H9 (cell line): ENCODE measurements around the gene MYBBP1A. TPM values are rescaled to one million over a fixed set of nuclear protein-coding genes. Genes with fewer than 3 reads are reported as not detected.
"Not testable (repeated sequence)": the region's sequence is repeated elsewhere in the genome, so short reads cannot be mapped to it uniquely, and the experiment has no call there.

Experiments used
- DNase-seq: peaks from one replicate; pipeline ENCODE4 v3.0.0-alpha.2; 2017
- H2AFZ ChIP-seq: one replicate; pipeline ENCODE4 v1.6.1; 2013; ENCODE audit warnings: mild to moderate bottlenecking, low read length, control low read depth, moderate library complexity
- H2AK5ac ChIP-seq: 2 replicates; pipeline ENCODE4 v1.6.1; 2013; ENCODE audit warnings: low read length, control low read depth, mixed read lengths; ENCODE audit not compliant: insufficient read length
- H2BK120ac ChIP-seq: one replicate; pipeline ENCODE4 v1.6.1; 2013; ENCODE audit warnings: low read depth, mild to moderate bottlenecking, low read length, control low read depth, inconsistent platforms; ENCODE audit not compliant: poor library complexity, severe bottlenecking
- H2BK12ac ChIP-seq: 2 replicates; pipeline ENCODE4 v1.6.1; 2013; ENCODE audit warnings: low read length, control low read depth, mixed read lengths, low read depth; ENCODE audit not compliant: insufficient read length
- H2BK15ac ChIP-seq: 2 replicates; pipeline ENCODE4 v1.6.1; 2013; ENCODE audit warnings: low read depth, low read length, control low read depth
- H2BK20ac ChIP-seq: one replicate; pipeline ENCODE4 v1.6.1; 2013; ENCODE audit warnings: low read depth, mild to moderate bottlenecking, low read length, control low read depth, inconsistent platforms; ENCODE audit not compliant: poor library complexity, severe bottlenecking
- H2BK5ac ChIP-seq: 2 replicates; pipeline ENCODE4 v1.6.1; 2013; ENCODE audit warnings: low read length, control low read depth, mixed read lengths; ENCODE audit not compliant: insufficient read length
- H3K14ac ChIP-seq: 2 replicates; pipeline ENCODE4 v1.6.1; 2013; ENCODE audit warnings: low read length, control low read depth; ENCODE audit not compliant: insufficient read depth
- H3K18ac ChIP-seq: 2 replicates; pipeline ENCODE4 v1.6.1; 2013; ENCODE audit warnings: low read depth, mild to moderate bottlenecking, mixed read lengths, low read length, control low read depth; ENCODE audit not compliant: insufficient read length
- H3K23ac ChIP-seq: 2 replicates; pipeline ENCODE4 v1.6.1; 2013; ENCODE audit warnings: low read length, control low read depth, mixed read lengths, low read depth; ENCODE audit not compliant: insufficient read length
- H3K23me2 ChIP-seq: 2 replicates; pipeline ENCODE4 v1.6.1; 2013; ENCODE audit warnings: low read depth, mild to moderate bottlenecking, mixed read lengths, low read length, control low read depth; ENCODE audit not compliant: insufficient read length, poor library complexity, severe bottlenecking
- H3K27ac ChIP-seq: 2 replicates; pipeline ENCODE4 v1.5.1; 2013; ENCODE audit warnings: low read length, control low read depth, mixed read lengths, low read depth; ENCODE audit not compliant: insufficient read length
- H3K27me3 ChIP-seq: 2 replicates; pipeline ENCODE4 v1.6.1; 2013; ENCODE audit warnings: low read length, control low read depth, inconsistent platforms; ENCODE audit not compliant: insufficient read depth
- H3K4ac ChIP-seq: 2 replicates; pipeline ENCODE4 v1.6.1; 2013; ENCODE audit warnings: low read depth, mild to moderate bottlenecking, control low read depth, inconsistent platforms, low read length, moderate library complexity
- H3K4me1 ChIP-seq: 2 replicates; pipeline ENCODE4 v1.6.1; 2013; ENCODE audit warnings: low read length, control low read depth, inconsistent platforms; ENCODE audit not compliant: insufficient read depth
- H3K4me2 ChIP-seq: 2 replicates; pipeline ENCODE4 v1.6.1; 2013; ENCODE audit warnings: low read length, control low read depth, mixed read lengths; ENCODE audit not compliant: insufficient read length, insufficient read depth
- H3K56ac ChIP-seq: 2 replicates; pipeline ENCODE4 v1.6.1; 2013; ENCODE audit warnings: low read depth, mild to moderate bottlenecking, mixed read lengths, low read length, control low read depth; ENCODE audit not compliant: insufficient read length
- H3K79me1 ChIP-seq: 2 replicates; pipeline ENCODE4 v1.6.1; 2013; ENCODE audit warnings: low read depth, mild to moderate bottlenecking, moderate library complexity, low read length, control low read depth, inconsistent platforms; ENCODE audit not compliant: insufficient read depth, poor library complexity, severe bottlenecking
- H3K79me2 ChIP-seq: 2 replicates; pipeline ENCODE4 v1.6.1; 2013; ENCODE audit warnings: low read length, control low read depth, inconsistent platforms; ENCODE audit not compliant: insufficient read depth
- H3K9ac ChIP-seq: 2 replicates; pipeline ENCODE4 v1.6.1; 2013; ENCODE audit warnings: low read length, control low read depth, mixed read lengths; ENCODE audit not compliant: insufficient read length; ENCODE audit errors: extremely low read depth
- H3K9me3 ChIP-seq: one replicate; pipeline ENCODE4 v1.6.1; 2013; ENCODE audit warnings: low read depth, low read length, inconsistent platforms; ENCODE audit not compliant: control insufficient read depth
- H3T11ph ChIP-seq: one replicate; pipeline ENCODE4 v1.6.1; 2013; ENCODE audit warnings: mild to moderate bottlenecking, low read length, control low read depth, inconsistent platforms
- H4K20me1 ChIP-seq: one replicate; pipeline ENCODE4 v1.6.1; 2013; ENCODE audit not compliant: control insufficient read depth, insufficient read length, insufficient read depth
- H4K5ac ChIP-seq: 2 replicates; pipeline ENCODE4 v1.6.1; 2013; ENCODE audit warnings: low read depth, mild to moderate bottlenecking, mixed read lengths, low read length, control low read depth; ENCODE audit not compliant: insufficient read length
- H4K8ac ChIP-seq: replicated peaks from 2 replicates; pipeline ENCODE4 v1.6.1; 2013; ENCODE audit warnings: low read length, control low read depth, mixed read lengths, low read depth; ENCODE audit not compliant: insufficient read length
- H4K91ac ChIP-seq: 2 replicates; pipeline ENCODE4 v1.6.1; 2013; ENCODE audit warnings: low read depth, mild to moderate bottlenecking, moderate library complexity, mixed read lengths, low read length, control low read depth; ENCODE audit not compliant: insufficient read length
- H3K27ac Mint-ChIP-seq, 3 experiments: 2 replicates in 2 of 3; 3 replicates in 1 of 3; pipeline ENCODE4 v1.8.0; 2020 to 2021; ENCODE audit warnings: mixed read lengths in 3 of 3, mild to moderate bottlenecking in 1 of 3, moderate library complexity in 1 of 3
- H3K27me3 Mint-ChIP-seq: 2 replicates; pipeline ENCODE4 v1.8.0; 2021; ENCODE audit warnings: low read depth, mild to moderate bottlenecking, moderate library complexity, mixed read lengths
- H3K36me3 Mint-ChIP-seq, 3 experiments: 2 replicates in 2 of 3; 3 replicates in 1 of 3; pipeline ENCODE4 v1.8.0; 2020 to 2021; ENCODE audit warnings: low read depth in 3 of 3, mixed read lengths in 3 of 3; ENCODE audit not compliant: insufficient read depth in 1 of 3
- H3K4me1 Mint-ChIP-seq, 2 experiments: 2 replicates each; pipeline ENCODE4 v1.8.0; 2020; ENCODE audit warnings: mixed read lengths in 2 of 2
- H3K4me3 Mint-ChIP-seq, 2 experiments: 2 replicates in 1 of 2; 3 replicates in 1 of 2; pipeline ENCODE4 v1.8.0; 2020 to 2021; ENCODE audit warnings: mild to moderate bottlenecking in 2 of 2, mixed read lengths in 2 of 2, moderate library complexity in 1 of 2
- H3K9me3 Mint-ChIP-seq, 2 experiments: 2 replicates in 1 of 2; 3 replicates in 1 of 2; pipeline ENCODE4 v1.8.0; 2020; ENCODE audit warnings: mild to moderate bottlenecking in 2 of 2, mixed read lengths in 2 of 2, moderate library complexity in 1 of 2
- WGBS: extraction: QIAGEN DNeasy Blood & Tissue Kit; methylation state at CpG from one replicate; pipeline ENCODE4 v1.1.7; 2013; ENCODE audit warnings: missing lambda C conversion rate, low lambda C conversion rate, mixed read lengths; ENCODE audit not compliant: insufficient read length; ENCODE audit errors: extremely low coverage; 5-methylcytosine and 5-hydroxymethylcytosine counted together
- total RNA-seq: library from RNA; stranded (reverse); gene quantifications from 2 replicates; pipeline ENCODE4 v1.2.1, GENCODE V29; 2021
- TF ChIP-seq, protein P1 (sequence below): fragments of 200-600 bp; sonication (generic); conservative IDR thresholded peaks from 3 replicates; pipeline ENCODE4 v1.8.0; 2021; ENCODE audit warnings: antibody characterized with exemption, mild to moderate bottlenecking

The MYBBP1A gene
- total RNA-seq, 1 experiment from 2014 or later = 181 TPM

DNA sequence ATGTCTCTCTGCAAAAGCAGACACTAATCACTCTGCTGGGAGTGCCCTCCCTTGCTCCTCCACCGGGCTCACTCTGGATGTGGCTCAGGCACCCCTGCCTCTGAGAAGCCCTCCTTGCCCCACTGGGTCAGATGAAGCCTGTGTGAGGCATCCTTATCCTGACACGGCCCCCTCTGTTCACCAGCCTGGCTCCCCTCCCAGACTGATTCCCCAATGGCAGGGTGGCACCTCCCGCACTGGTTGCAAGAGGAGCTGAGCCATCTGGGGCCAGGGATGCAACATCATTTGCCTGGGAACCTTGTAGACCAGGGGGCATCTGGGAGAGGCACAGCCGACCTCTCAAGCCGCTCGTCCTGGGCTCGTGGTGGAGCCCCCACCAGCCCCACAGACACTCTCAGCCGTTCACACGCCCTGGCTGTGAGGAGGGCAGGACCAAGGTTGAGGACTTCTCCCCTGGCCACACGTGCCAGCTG, 35.8 kb upstream of the MYBBP1A start:
- Histone ChIP-seq H3K4ac (no peak overlapping the region), H4K5ac (no peak overlapping the region), H4K91ac (no peak overlapping the region), H4K8ac (no peak overlapping the region), H2BK20ac (no peak overlapping the region), H2AK5ac (no peak overlapping the region), H3K9ac (no peak overlapping the region), H3K23me2 (no peaks in the 10 kb centered on the region), H3K18ac (no peak overlapping the region), H3K4me1 (no peaks in the 10 kb centered on the region), H3K79me2 (no peaks in the 10 kb centered on the region), H4K20me1 (peaks cover 2% of the 10 kb centered on the region), H3K9me3 (no peaks in the 10 kb centered on the region), H2BK15ac (no peak overlapping the region), H3K27me3 (no peaks in the 10 kb centered on the region; the same call in 1 of the 2 replicates), H2BK5ac (no peak overlapping the region), H3K23ac (no peak overlapping the region), H3T11ph (no peak overlapping the region), H2AFZ (no peak overlapping the region), H3K27ac (no peak overlapping the region), H3K56ac (no peak overlapping the region), H2BK12ac (no peak overlapping the region), H3K79me1 (no peaks in the 10 kb centered on the region), H3K14ac (no peak overlapping the region), H3K4me2 (no peak overlapping the region), H2BK120ac (no peak overlapping the region)
- H3K36me3 Mint-ChIP-seq = no peaks in the 10 kb centered on the region; a peak in 1 of 7 replicates
- no peak overlapping the region for H3K4me3 Mint-ChIP-seq
- peaks cover 35% of the 10 kb centered on the region for H3K27me3 Mint-ChIP-seq
- TF ChIP-seq, protein P1, sequence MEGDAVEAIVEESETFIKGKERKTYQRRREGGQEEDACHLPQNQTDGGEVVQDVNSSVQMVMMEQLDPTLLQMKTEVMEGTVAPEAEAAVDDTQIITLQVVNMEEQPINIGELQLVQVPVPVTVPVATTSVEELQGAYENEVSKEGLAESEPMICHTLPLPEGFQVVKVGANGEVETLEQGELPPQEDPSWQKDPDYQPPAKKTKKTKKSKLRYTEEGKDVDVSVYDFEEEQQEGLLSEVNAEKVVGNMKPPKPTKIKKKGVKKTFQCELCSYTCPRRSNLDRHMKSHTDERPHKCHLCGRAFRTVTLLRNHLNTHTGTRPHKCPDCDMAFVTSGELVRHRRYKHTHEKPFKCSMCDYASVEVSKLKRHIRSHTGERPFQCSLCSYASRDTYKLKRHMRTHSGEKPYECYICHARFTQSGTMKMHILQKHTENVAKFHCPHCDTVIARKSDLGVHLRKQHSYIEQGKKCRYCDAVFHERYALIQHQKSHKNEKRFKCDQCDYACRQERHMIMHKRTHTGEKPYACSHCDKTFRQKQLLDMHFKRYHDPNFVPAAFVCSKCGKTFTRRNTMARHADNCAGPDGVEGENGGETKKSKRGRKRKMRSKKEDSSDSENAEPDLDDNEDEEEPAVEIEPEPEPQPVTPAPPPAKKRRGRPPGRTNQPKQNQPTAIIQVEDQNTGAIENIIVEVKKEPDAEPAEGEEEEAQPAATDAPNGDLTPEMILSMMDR = no peak
- H3K9me3 Mint-ChIP-seq = no peaks in the 10 kb centered on the region
- DNase-seq = no peak
- H3K4me1 Mint-ChIP-seq = peaks cover 4 to 18% of the 10 kb centered on the region in 2 experiments
- no CpG with 5 or more reads among the region's 10 CpGs for WGBS
- H3K27ac Mint-ChIP-seq = no peak overlapping the region

DNA sequence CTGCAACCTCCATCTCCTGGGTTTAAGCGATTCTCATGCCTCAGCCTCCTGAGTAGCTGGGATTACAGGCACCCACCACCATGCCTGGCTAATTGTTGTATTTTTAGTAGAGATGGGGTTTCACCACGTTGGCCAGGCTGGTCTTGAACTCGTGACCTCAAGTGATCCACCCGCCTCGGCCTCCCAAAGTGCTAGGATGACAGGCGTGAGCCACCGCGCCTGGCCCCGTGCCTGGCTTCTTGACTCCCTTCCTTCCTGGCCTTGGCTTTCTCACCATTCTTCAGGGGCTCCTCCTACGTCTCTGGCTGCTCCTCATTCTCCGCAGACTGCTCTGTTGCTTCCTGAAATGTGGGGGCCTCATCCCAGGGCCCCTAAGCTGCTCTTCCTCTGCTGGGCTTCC, 34.9 kb upstream of the MYBBP1A start:
- H3K4me1 Mint-ChIP-seq = peaks cover 4 to 21% of the 10 kb centered on the region in 2 experiments
- not testable (repeated sequence) for DNase-seq, H3K27ac Mint-ChIP-seq

More for the DNA sequence above, 34.9 kb upstream of the MYBBP1A start:
- not testable (repeated sequence) for H4K5ac ChIP-seq, H3K23ac ChIP-seq, H3K4ac ChIP-seq, H3K79me2 ChIP-seq, H3K4me2 ChIP-seq, H2BK15ac ChIP-seq, H3K36me3 Mint-ChIP-seq, H3K79me1 ChIP-seq, H3K4me3 Mint-ChIP-seq, H2BK120ac ChIP-seq, H4K20me1 ChIP-seq, H2AK5ac ChIP-seq, H3K18ac ChIP-seq, H3K14ac ChIP-seq, H3K27ac ChIP-seq, H3K9me3 Mint-ChIP-seq, H3K4me1 ChIP-seq, H2BK20ac ChIP-seq, H3K23me2 ChIP-seq, H3K56ac ChIP-seq, H3T11ph ChIP-seq, H3K27me3 ChIP-seq, H2AFZ ChIP-seq, H3K9me3 ChIP-seq, H2BK5ac ChIP-seq, H2BK12ac ChIP-seq, H4K91ac ChIP-seq, H4K8ac ChIP-seq, H3K9ac ChIP-seq
- peaks cover 44% of the 10 kb centered on the region for H3K27me3 Mint-ChIP-seq
- WGBS = no CpG with 5 or more reads among the region's 11 CpGs
